ENCODE measurements around the gene NUP42.
"Not testable (repeated sequence)": the region's sequence is repeated elsewhere in the genome, so short reads cannot be mapped to it uniquely, and the experiment has no call there.

Gene NUP42

GRCh38 chr7:23204241-23204640, 22.4 kb downstream of the NUP42 start:
- no peak for DNase-seq (ENCODE audit: low read depth)

- DNase-seq (ENCODE audit: low read depth): no peak
These were observed 23.7 kb downstream of the NUP42 start for GRCh38 chr7:23205577-23205908.

- no peak for DNase-seq (ENCODE audit: low read depth)
These were observed 24.3 kb downstream of the NUP42 start for GRCh38 chr7:23205909-23206767.

- DNase-seq (ENCODE audit: low read depth): no peak
These were observed 25.2 kb downstream of the NUP42 start for GRCh38 chr7:23207021-23207420.

GRCh38 chr7:23207884-23208283, 26.0 kb downstream of the NUP42 start:
- no peak for DNase-seq (ENCODE audit: low read depth)

- no peak for DNase-seq (ENCODE audit: low read depth)
These were observed 26.5 kb downstream of the NUP42 start for GRCh38 chr7:23208316-23208715.

- no peak for DNase-seq (ENCODE audit: low read depth)
These were observed 28.7 kb downstream of the NUP42 start for GRCh38 chr7:23210506-23210905.

- no peak for DNase-seq (ENCODE audit: low read depth)
These were observed 29.7 kb downstream of the NUP42 start for GRCh38 chr7:23211589-23211988.

- DNase-seq (ENCODE audit: low read depth): no peak
These were observed 30.5 kb downstream of the NUP42 start for GRCh38 chr7:23212395-23212794.

GRCh38 chr7:23212841-23213240, 31.0 kb downstream of the NUP42 start:
- no peak for DNase-seq (ENCODE audit: low read depth)

GRCh38 chr7:23213755-23214154, 31.9 kb downstream of the NUP42 start:
- no peak for DNase-seq (ENCODE audit: low read depth)

- no peak for DNase-seq (ENCODE audit: low read depth)
These were observed 32.6 kb downstream of the NUP42 start for GRCh38 chr7:23214423-23214822.

- DNase-seq (ENCODE audit: low read depth): no peak
These were observed 33.1 kb downstream of the NUP42 start for GRCh38 chr7:23214938-23215337.

- no peak for DNase-seq (ENCODE audit: low read depth)
These were observed 34.2 kb downstream of the NUP42 start for GRCh38 chr7:23216021-23216420.

- no peak for DNase-seq (ENCODE audit: low read depth)
These were observed 36.3 kb downstream of the NUP42 start for GRCh38 chr7:23218196-23218595.

- no peak for DNase-seq (ENCODE audit: low read depth)
These were observed 39.0 kb downstream of the NUP42 start for GRCh38 chr7:23220690-23221305.

GRCh38 chr7:23222439-23223030, 40.7 kb downstream of the NUP42 start:
- DNase-seq (ENCODE audit: low read depth): no peak

GRCh38 chr7:23224364-23224763, 42.5 kb downstream of the NUP42 start:
- DNase-seq (ENCODE audit: low read depth): not testable (repeated sequence)

- no peak for DNase-seq (ENCODE audit: low read depth)
These were observed 45.1 kb downstream of the NUP42 start for GRCh38 chr7:23226844-23227450.

GRCh38 chr7:23228412-23228811, 46.6 kb downstream of the NUP42 start:
- no peak for DNase-seq (ENCODE audit: low read depth)

GRCh38 chr7:23230641-23231101, 48.8 kb downstream of the NUP42 start:
- DNase-seq (ENCODE audit: low read depth): no peak

GRCh38 chr7:23232966-23233365, 51.1 kb downstream of the NUP42 start:
- no peak for DNase-seq (ENCODE audit: low read depth)
